ENCODE results near the gene UGT8. TPM values are rescaled to one million over a fixed set of nuclear protein-coding genes. Genes with fewer than 3 reads are reported as not detected.
"Not testable (repeated sequence)": the region's sequence is repeated elsewhere in the genome, so short reads cannot be mapped to it uniquely, and the experiment has no call there.

UGT8 gene
- total RNA-seq, 4 donors from 2014 or later: 0.11 to 0.16 (median 0.15) TPM; not detected in 1

DNA sequence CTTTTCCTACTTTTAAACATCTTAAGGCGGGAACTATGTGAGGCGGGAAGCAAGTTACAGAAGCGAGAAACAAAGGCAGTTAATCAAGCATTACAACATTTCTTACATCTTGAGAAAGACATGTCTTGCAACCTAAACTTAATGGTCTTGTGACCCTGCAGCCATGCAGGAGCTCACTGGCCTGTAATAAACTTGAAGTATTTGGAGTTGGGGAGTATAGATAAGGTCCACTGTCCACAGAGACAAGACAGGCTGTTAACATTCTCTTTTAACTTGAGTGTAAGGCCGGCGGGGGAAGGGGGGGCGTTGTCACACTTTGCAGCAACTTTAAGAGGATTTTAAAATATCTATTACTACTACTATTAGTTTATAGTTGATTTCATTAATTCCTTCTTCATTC, 10.3 kb upstream of the UGT8 start:
- H3K4me3 ChIP-seq: no peak overlapping the region
- in situ Hi-C loops (cut with MboI; ENCODE audit: low sequenced_read_pairs in 4 of 4) (no loop called here), intact Hi-C loops (cut with DNase I; ENCODE audit: low total_unique reads) (no loop called here)
- no peaks in the 10 kb centered on the region for H3K9me3 ChIP-seq
- ATAC-seq (no peak), DNase-seq (no peak)
- no peaks in the 10 kb centered on the region for H3K4me1 ChIP-seq
- no peak overlapping the region for H3K27ac ChIP-seq
- H3K36me3 ChIP-seq: no peaks in the 10 kb centered on the region
- no peaks in the 10 kb centered on the region for H3K27me3 ChIP-seq
- TF ChIP-seq, protein P1, sequence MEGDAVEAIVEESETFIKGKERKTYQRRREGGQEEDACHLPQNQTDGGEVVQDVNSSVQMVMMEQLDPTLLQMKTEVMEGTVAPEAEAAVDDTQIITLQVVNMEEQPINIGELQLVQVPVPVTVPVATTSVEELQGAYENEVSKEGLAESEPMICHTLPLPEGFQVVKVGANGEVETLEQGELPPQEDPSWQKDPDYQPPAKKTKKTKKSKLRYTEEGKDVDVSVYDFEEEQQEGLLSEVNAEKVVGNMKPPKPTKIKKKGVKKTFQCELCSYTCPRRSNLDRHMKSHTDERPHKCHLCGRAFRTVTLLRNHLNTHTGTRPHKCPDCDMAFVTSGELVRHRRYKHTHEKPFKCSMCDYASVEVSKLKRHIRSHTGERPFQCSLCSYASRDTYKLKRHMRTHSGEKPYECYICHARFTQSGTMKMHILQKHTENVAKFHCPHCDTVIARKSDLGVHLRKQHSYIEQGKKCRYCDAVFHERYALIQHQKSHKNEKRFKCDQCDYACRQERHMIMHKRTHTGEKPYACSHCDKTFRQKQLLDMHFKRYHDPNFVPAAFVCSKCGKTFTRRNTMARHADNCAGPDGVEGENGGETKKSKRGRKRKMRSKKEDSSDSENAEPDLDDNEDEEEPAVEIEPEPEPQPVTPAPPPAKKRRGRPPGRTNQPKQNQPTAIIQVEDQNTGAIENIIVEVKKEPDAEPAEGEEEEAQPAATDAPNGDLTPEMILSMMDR (IDR thresholded peaks at IDR 0.05 in 4 of 5, conservative IDR thresholded peaks at IDR 0.05 in 1 of 5): no peak
- TF ChIP-seq POLR2A (IDR thresholded peaks at IDR 0.05): no peak

DNA sequence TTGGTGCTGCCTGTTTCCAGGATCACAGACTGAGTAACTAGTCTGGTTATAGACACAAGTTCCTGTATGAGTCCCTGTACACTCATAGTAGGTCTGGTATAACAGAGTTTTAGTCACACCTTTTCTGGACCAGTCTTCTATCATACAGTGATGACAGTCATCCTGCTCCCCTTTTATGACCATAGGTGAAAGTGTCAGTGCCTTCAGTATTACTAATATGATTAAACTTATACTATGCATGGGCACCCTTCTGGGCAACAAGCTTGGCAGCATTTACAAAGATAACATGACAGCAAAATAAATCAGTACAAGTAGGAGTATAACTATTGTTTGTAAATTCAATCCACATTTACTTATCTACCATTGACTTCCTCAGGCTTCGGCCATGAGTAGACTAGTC, 8.2 kb upstream of the UGT8 start:
- H3K27ac ChIP-seq; ATAC-seq; H3K27me3 ChIP-seq; intact Hi-C loops (cut with DNase I; ENCODE audit: low total_unique reads); H3K9me3 ChIP-seq; DNase-seq; in situ Hi-C loops (cut with MboI; ENCODE audit: low sequenced_read_pairs in 4 of 4); H3K4me1 ChIP-seq; H3K36me3 ChIP-seq; H3K4me3 ChIP-seq: not testable (repeated sequence)

DNA sequence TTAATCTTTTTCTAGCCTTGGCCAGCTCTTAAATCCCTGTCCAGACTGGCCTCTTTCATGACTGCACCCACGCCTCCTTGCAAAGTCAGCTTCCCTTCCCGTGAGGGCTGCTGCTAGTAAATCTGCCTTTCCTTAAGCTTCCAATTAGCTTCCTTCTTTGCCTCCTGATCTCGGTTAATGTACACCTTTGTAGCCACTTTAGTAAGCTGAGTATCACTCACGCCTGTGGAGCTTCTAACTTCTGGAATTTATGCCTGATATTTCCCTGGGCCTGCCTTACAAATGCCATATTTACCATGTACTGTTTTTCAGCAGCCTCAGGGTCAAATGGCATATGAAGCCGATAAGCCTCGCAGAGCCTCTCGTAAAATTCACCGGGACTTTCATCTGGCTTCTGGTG, 5.1 kb upstream of the UGT8 start:
- H3K27ac ChIP-seq: no peak overlapping the region
- TF ChIP-seq, protein P1 (IDR thresholded peaks at IDR 0.05 in 4 of 5, conservative IDR thresholded peaks at IDR 0.05 in 1 of 5): no peak
- TF ChIP-seq POLR2A (IDR thresholded peaks at IDR 0.05): no peak
- no peak for DNase-seq

DNA sequence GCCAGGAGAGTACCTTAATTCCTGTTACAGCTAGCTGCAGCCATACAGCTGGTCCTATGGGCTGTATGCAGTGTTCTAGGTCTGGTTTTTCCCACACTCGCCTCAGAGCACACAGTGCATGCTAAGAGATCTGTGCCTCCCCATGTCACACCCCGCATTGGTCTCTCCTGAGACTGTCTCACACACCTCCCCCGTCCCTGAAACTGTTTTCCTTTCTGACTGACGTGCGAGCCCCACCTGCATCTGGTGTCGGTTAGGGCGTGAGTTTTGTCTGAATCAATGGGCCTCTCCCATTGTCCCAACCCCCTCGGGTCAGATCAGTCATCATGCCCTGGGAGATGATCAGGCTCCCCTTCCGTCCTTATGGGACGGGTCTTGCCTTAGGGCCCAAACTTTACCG, 3.4 kb upstream of the UGT8 start:
- Histone ChIP-seq H3K36me3 (no peaks in the 10 kb centered on the region), H3K4me3 (no peak overlapping the region), H3K27ac (no peak overlapping the region), H3K27me3 (peaks cover 24 to 36% (median 25%) of the 10 kb centered on the region in 3 donors), H3K4me1 (peaks cover 0 to 8% of the 10 kb centered on the region in 2 donors), H3K9me3 (no peaks in the 10 kb centered on the region)
- in situ Hi-C loops (cut with MboI; ENCODE audit: low sequenced_read_pairs in 4 of 4): no loop called here
- intact Hi-C loops (cut with DNase I; ENCODE audit: low total_unique reads): no loop called here
- TF ChIP-seq, protein P1 (IDR thresholded peaks at IDR 0.05 in 4 of 5, conservative IDR thresholded peaks at IDR 0.05 in 1 of 5): no peak
- TF ChIP-seq POLR2A (IDR thresholded peaks at IDR 0.05): no peak
- no peak for DNase-seq
- ATAC-seq: no peak

More for the DNA sequence above, 5.1 kb upstream of the UGT8 start:
- Histone ChIP-seq H3K4me3 (no peak overlapping the region), H3K27me3 (peaks cover 9 to 19% (median 18%) of the 10 kb centered on the region in 3 donors), H3K9me3 (no peaks in the 10 kb centered on the region), H3K36me3 (no peaks in the 10 kb centered on the region), H3K4me1 (no peaks in the 10 kb centered on the region)
- intact Hi-C loops (cut with DNase I; ENCODE audit: low total_unique reads): no loop called here
- in situ Hi-C loops (cut with MboI; ENCODE audit: low sequenced_read_pairs in 4 of 4): no loop called here
- ATAC-seq: no peak

DNA sequence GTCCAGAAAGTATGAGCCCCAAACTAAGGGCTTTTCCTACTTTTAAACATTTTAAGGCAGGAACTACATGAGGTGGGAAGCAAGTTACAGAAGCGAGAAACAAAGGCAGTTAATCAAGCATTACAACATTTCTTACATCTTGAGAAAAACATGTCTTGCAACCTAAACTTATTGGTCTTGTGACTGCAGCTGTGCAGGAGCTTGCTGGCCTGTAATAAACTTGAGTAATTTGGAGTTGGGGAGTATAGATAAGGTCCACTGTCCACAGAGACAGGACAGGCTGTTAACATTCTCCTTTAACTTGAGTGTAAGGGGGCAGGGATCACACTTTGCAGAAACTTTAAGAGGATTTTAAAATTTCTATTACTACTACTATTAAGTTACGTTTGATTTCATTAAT, 2.7 kb upstream of the UGT8 start:
- Histone ChIP-seq H3K4me3 (no peak overlapping the region), H3K4me1 (peaks cover 0 to 8% of the 10 kb centered on the region in 2 donors), H3K27me3 (peaks cover 25 to 37% (median 29%) of the 10 kb centered on the region in 3 donors), H3K9me3 (no peaks in the 10 kb centered on the region), H3K27ac (no peak overlapping the region), H3K36me3 (no peaks in the 10 kb centered on the region)
- ATAC-seq: no peak
- intact Hi-C loops (cut with DNase I; ENCODE audit: low total_unique reads) (no loop called here), in situ Hi-C loops (cut with MboI; ENCODE audit: low sequenced_read_pairs in 4 of 4) (no loop called here)
- TF ChIP-seq, protein P1 (IDR thresholded peaks at IDR 0.05 in 4 of 5, conservative IDR thresholded peaks at IDR 0.05 in 1 of 5): no peak
- TF ChIP-seq POLR2A (IDR thresholded peaks at IDR 0.05): no peak
- DNase-seq: no peak
